Gastroesophageal sphincter (tissue), 4 donors: Measurements from ENCODE around the gene SLX9. TPM values are rescaled to one million over a fixed set of nuclear protein-coding genes. Genes with fewer than 3 reads are reported as not detected.

ENCODE experiments used
- ATAC-seq: fragments of 150-250 bp; one replicate; pipeline ENCODE4 v1.9.1; 2016; ENCODE audit warnings: mild to moderate bottlenecking, moderate library complexity
- H3K27ac ChIP-seq, 4 donors: fragments of 200-600 bp; sonication (generic) in 3 of 4; 1 replicate in 3 of 4; 2 replicates in 1 of 4; pipeline ENCODE4 v1.5.1; 2016 to 2019
- H3K27me3 ChIP-seq: fragments of 200-600 bp; sonication (generic); one replicate; pipeline ENCODE4 v1.5.1; 2019
- H3K36me3 ChIP-seq, 2 donors: fragments of 200-600 bp; sonication (generic); one replicate each; pipeline ENCODE4 v1.5.1; 2019; ENCODE audit warnings: control low read depth in 1 of 2
- H3K4me1 ChIP-seq, 3 donors: fragments of 200-600 bp; sonication (generic); 1 replicate in 2 of 3; 2 replicates in 1 of 3; pipeline ENCODE4 v1.5.1; 2016 to 2019; ENCODE audit warnings: control low read depth in 2 of 3
- H3K4me3 ChIP-seq, 2 donors: fragments of 200-600 bp; sonication (generic); one replicate each; pipeline ENCODE4 v1.5.1; 2019; ENCODE audit warnings: mild to moderate bottlenecking in 1 of 2, moderate library complexity in 1 of 2
- H3K9me3 ChIP-seq, 3 donors: fragments of 200-600 bp; sonication (generic); one replicate each; pipeline ENCODE4 v1.5.1; 2017 to 2019; ENCODE audit warnings: control low read depth in 2 of 3
- EP300 ChIP-seq: sonication (generic); formaldehyde crosslinking; IDR thresholded peaks from one replicate; pipeline ENCODE4 v1.6.1; 2017; ENCODE audit warnings: antibody characterized with exemption, mild to moderate bottlenecking
- POLR2A ChIP-seq, 2 donors: fragments of 450-650 bp; IDR thresholded peaks; one replicate each; pipeline ENCODE4 v1.6.1; 2017; ENCODE audit warnings: antibody characterized with exemption in 2 of 2, mild to moderate bottlenecking in 2 of 2, moderate library complexity in 1 of 2
- POLR2AphosphoS5 ChIP-seq: sonication (generic); formaldehyde crosslinking; IDR thresholded peaks from one replicate; pipeline ENCODE4 v1.6.1; 2017; ENCODE audit warnings: antibody characterized with exemption
- WGBS, 2 donors: methylation state at CpG; one replicate each; pipeline ENCODE4 v1.1.5; 2018; ENCODE audit warnings: low coverage in 1 of 2; 5-methylcytosine and 5-hydroxymethylcytosine counted together
- total RNA-seq, 4 donors: library from RNA; depleted of rRNA; stranded (reverse); fragments of >200 nt; gene quantifications; one replicate each; pipeline ENCODE4 v1.1.0, GENCODE V29; 2016
- TF ChIP-seq, protein P1 (sequence below), 4 experiments: fragments of 200-600 bp in 2 of 4; fragments of 450-650 bp in 2 of 4; sonication (generic) in 1 of 4; IDR thresholded peaks; one replicate each; pipeline ENCODE4 v1.5.1; 2017 to 2019; ENCODE audit warnings: antibody characterized with exemption in 4 of 4, mild to moderate bottlenecking in 2 of 4, moderate library complexity in 2 of 4

SLX9 gene
- total RNA-seq, 4 donors from 2014 or later, result 15.7 to 53.9 (median 36.4) TPM

- H3K4me3 ChIP-seq, result peak overlapping the region in 1 of 2 donors; percentile 17
- peak; percentile 56 for ATAC-seq
- H3K4me1 ChIP-seq, result peaks cover 7 to 99% (median 57%) of the 10 kb centered on the region in 3 donors
- no peaks in the 10 kb centered on the region for H3K9me3 ChIP-seq
- no peaks in the 10 kb centered on the region for H3K27me3 ChIP-seq
- H3K36me3 ChIP-seq, result no peaks in the 10 kb centered on the region
- WGBS, 2 donors, result 20 to 65% methylated on average over 4 of the region's 38 CpGs
- H3K27ac ChIP-seq, result peak overlapping the region; percentile 89 to 94 (median 92)
- TF ChIP-seq POLR2AphosphoS5 (peak; percentile 76), EP300 (peak; percentile 20), POLR2A (IDR thresholded peaks at IDR 0.05) (peak; percentile 18 to 31)
- TF ChIP-seq, protein P1, sequence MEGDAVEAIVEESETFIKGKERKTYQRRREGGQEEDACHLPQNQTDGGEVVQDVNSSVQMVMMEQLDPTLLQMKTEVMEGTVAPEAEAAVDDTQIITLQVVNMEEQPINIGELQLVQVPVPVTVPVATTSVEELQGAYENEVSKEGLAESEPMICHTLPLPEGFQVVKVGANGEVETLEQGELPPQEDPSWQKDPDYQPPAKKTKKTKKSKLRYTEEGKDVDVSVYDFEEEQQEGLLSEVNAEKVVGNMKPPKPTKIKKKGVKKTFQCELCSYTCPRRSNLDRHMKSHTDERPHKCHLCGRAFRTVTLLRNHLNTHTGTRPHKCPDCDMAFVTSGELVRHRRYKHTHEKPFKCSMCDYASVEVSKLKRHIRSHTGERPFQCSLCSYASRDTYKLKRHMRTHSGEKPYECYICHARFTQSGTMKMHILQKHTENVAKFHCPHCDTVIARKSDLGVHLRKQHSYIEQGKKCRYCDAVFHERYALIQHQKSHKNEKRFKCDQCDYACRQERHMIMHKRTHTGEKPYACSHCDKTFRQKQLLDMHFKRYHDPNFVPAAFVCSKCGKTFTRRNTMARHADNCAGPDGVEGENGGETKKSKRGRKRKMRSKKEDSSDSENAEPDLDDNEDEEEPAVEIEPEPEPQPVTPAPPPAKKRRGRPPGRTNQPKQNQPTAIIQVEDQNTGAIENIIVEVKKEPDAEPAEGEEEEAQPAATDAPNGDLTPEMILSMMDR (IDR thresholded peaks at IDR 0.05), result peak in 3 of 4 experiments; percentile 25 to 55 (median 49)
Measured at GRCh38 chr21:44991538-44992483, 52.0 kb downstream of the SLX9 start.

DNA sequence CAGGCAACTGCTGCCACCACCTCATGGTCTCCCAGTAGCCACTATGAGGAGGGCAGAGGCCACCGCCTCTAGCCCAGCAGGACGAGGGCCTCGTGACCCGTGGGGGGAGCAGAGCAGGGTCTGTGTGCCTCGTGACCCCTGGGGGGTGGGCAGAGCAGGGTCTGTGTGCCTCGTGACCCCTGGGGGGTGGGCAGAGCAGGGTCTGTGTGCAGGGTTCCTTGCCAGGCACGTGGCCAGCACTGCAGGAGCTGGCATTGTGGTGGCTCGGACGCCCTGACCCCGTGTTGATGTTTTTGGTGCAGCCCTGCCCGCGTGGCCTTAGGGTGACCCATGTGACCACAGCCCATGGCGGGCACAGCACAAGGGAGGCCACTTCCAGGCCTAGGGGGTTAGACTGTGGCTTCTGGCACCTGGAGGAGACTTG lies 52.8 kb downstream of the SLX9 start:
- Histone ChIP-seq H3K4me3 (no peak overlapping the region), H3K27me3 (no peaks in the 10 kb centered on the region), H3K9me3 (no peaks in the 10 kb centered on the region), H3K36me3 (no peaks in the 10 kb centered on the region), H3K27ac (peak overlapping the region; percentile 82 to 94 (median 92)), H3K4me1 (peaks cover 7 to 98% (median 57%) of the 10 kb centered on the region in 3 donors)
- ATAC-seq, result no peak
- no CpG with 5 or more reads among the region's 13 CpGs for WGBS, 2 donors
- no peak for TF ChIP-seq EP300
- no peak for TF ChIP-seq POLR2AphosphoS5
- TF ChIP-seq, protein P1 (IDR thresholded peaks at IDR 0.05), result no peak
- no peak for TF ChIP-seq POLR2A (IDR thresholded peaks at IDR 0.05)

DNA sequence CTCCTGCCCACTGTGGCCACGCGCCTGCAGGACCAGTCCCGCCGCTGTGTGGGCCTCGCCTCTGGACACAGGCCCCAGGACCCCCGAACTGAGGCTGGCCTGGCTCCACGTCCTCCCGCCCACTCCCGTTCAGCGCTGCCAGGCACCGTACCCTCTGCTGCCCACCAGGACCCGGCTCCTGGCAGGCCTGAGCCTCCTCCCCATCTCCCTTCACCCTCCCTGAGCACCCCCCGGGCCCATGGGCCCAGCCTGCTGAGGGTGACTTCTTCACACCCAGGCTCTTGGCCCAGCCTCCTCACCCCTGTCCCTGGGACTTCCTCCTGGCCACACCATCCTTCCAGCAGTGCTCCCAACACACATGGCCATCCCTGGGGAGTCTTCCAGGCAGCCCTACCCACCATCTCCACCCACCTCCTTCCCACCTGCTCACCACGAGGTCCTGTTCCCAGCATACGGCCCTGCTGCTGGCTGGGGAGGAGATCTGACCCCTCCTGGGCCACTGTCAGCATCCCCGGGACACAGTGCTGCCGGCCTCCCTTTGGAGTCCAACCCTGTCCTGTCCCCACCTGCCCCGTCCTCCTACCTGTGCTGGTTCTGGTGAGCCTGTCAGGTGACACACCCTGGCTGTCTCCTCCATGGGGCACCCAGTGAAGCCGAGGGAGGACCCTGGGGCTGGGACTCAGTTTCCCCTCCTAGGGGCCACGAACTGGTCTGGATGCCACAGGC lies 53.7 kb downstream of the SLX9 start:
- no peak for ATAC-seq
- 83% methylated on average over 12 of the region's 20 CpGs; no CpG with 5 or more reads in 1 of the 2 donors for whole genome bisulfite sequencing, 2 donors
- peaks cover 7 to 94% (median 57%) of the 10 kb centered on the region in 3 donors for H3K4me1 ChIP-seq
- no peaks in the 10 kb centered on the region for H3K9me3 ChIP-seq
- no peak for TF ChIP-seq POLR2AphosphoS5
- TF ChIP-seq, protein P1 (IDR thresholded peaks at IDR 0.05), result no peak
- no peak for TF ChIP-seq EP300
- no peak for TF ChIP-seq POLR2A (IDR thresholded peaks at IDR 0.05)
- H3K4me3 ChIP-seq, result no peak overlapping the region
- H3K27ac ChIP-seq, result peak overlapping the region; percentile 82 to 94 (median 92)
- H3K36me3 ChIP-seq, result no peaks in the 10 kb centered on the region
- H3K27me3 ChIP-seq, result no peaks in the 10 kb centered on the region

- Histone ChIP-seq H3K4me3 (no peak overlapping the region), H3K4me1 (peaks cover 5 to 93% (median 51%) of the 10 kb centered on the region in 3 donors), H3K36me3 (no peaks in the 10 kb centered on the region), H3K27ac (peak overlapping the region; percentile 82 to 94 (median 92)), H3K27me3 (no peaks in the 10 kb centered on the region), H3K9me3 (no peaks in the 10 kb centered on the region)
- no peak for ATAC-seq
- TF ChIP-seq POLR2A (IDR thresholded peaks at IDR 0.05), result no peak
- TF ChIP-seq EP300, result no peak
- TF ChIP-seq, protein P1 (IDR thresholded peaks at IDR 0.05), result no peak
- no peak for TF ChIP-seq POLR2AphosphoS5
- 31 to 57% methylated on average over 3 to 14 of the region's 24 CpGs for WGBS, 2 donors
Measured at GRCh38 chr21:44994047-44994694, 54.3 kb downstream of the SLX9 start.
